Astrocyte of the spinal cord (primary cell): ENCODE data around the gene ENO2.
A peak's percentile ranks its signal among the peaks of the same experiment; 100 is the strongest.
"Not testable (repeated sequence)": the region's sequence is repeated elsewhere in the genome, so short reads cannot be mapped to it uniquely, and the experiment has no call there.

Experiments
- DNase-seq: peaks from one replicate; pipeline ENCODE4 v3.0.0; 2011; ENCODE audit warnings: low read depth, low spot score
- H3K4me3 ChIP-seq: 2 replicates; pipeline ENCODE4 v1.5.1; 2011; ENCODE audit warnings: low read depth, mild to moderate bottlenecking, low read length, moderate library complexity
- CTCF ChIP-seq: IDR thresholded peaks from 2 replicates; pipeline ENCODE4 v1.5.1; 2012; ENCODE audit warnings: low read depth, mild to moderate bottlenecking, low read length, inconsistent platforms
- in situ Hi-C: cut with HindIII; loops from 2 replicates; pipeline ENCODE4 v1.10.0; 2017; ENCODE audit warnings: low sequenced_read_pairs

The ENO2 gene

GRCh38 chr12:6890789-6891645, 23.4 kb upstream of the ENO2 start:
- peak overlapping the region; percentile 49 for H3K4me3 ChIP-seq
- TF ChIP-seq CTCF, result peak; percentile 77
- in situ Hi-C loops, result no loop called here
- peak; percentile 96 for DNase-seq

GRCh38 chr12:6891646-6892001, 22.8 kb upstream of the ENO2 start:
- no peak for DNase-seq
- H3K4me3 ChIP-seq, result peak overlapping the region; percentile 49
- no peak for TF ChIP-seq CTCF
- in situ Hi-C loops, result no loop called here

GRCh38 chr12:6892683-6893082, 21.7 kb upstream of the ENO2 start:
- in situ Hi-C loops, H3K4me3 ChIP-seq, DNase-seq: not testable (repeated sequence)

- in situ Hi-C loops, result no loop called here
- no peak for DNase-seq
- no peak overlapping the region for H3K4me3 ChIP-seq
- TF ChIP-seq CTCF, result no peak
These were observed 20.1 kb upstream of the ENO2 start for GRCh38 chr12:6894321-6894720.

- in situ Hi-C loops, result no loop called here
- no peak for TF ChIP-seq CTCF
- no peak for DNase-seq
- H3K4me3 ChIP-seq, result no peak overlapping the region
These were observed 17.4 kb upstream of the ENO2 start for GRCh38 chr12:6896846-6897435.

- in situ Hi-C loops, result no loop called here
- TF ChIP-seq CTCF, result no peak
- no peak overlapping the region for H3K4me3 ChIP-seq
These were observed 15.0 kb upstream of the ENO2 start for GRCh38 chr12:6899427-6899826.

GRCh38 chr12:6899837-6900519, 14.4 kb upstream of the ENO2 start:
- no peak overlapping the region for H3K4me3 ChIP-seq
- in situ Hi-C loops, result no loop called here
- TF ChIP-seq CTCF, result no peak
- peak; percentile 79 for DNase-seq

More at GRCh38 chr12:6899427-6899826, 15.0 kb upstream of the ENO2 start:
- DNase-seq, result no peak
